Measurements from ENCODE around the gene HDAC4. TPM values are rescaled to one million over a fixed set of nuclear protein-coding genes. Genes with fewer than 3 reads are reported as not detected.

HDAC4 gene
- total and polyA plus RNA-seq, 2 experiments from 2014 or later: 8.1 to 41.8 TPM

DNA sequence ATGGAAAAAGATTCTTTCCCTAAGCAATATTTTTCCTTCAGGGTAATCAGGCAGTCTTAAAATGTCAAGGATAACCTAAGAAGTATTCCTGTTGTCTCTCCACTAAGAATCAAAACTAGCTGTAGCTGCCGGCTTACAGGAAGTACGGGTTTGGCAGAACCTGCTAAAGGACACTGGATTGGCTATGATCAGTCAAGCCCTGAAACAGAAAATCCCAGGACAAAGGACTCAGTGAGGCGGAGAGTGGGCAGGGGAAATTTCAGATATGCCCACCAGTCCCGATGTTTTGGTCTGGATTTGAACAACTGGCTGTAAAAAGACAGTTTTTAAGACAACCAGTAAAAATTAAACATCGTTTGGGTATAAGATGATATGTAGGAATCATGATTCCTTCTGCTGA is 155.7 kb downstream of the HDAC4 start (continued):
- TF ChIP-seq ZNF462 (CRISPR knock-in tag; IDR thresholded peaks at IDR 0.05) (no peak), EZH2 (IDR thresholded peaks at IDR 0.05; ENCODE audit: low read depth, unreplicated experiment) (no peak), POLR2AphosphoS5 (IDR thresholded peaks at IDR 0.05; ENCODE audit: low read depth) (no peak), CREB1 (CRISPR knock-in tag; IDR thresholded peaks at IDR 0.05; ENCODE audit: low read depth) (no peak), ZNF114 (CRISPR knock-in tag; IDR thresholded peaks at IDR 0.05) (no peak)

GRCh38 chr2:239244625-239245024 is 156.2 kb downstream of the HDAC4 start:
- Mint-ChIP-seq H3K4me3 (no peak overlapping the region), H3K4me1 (peaks cover 64% of the 10 kb centered on the region), H3K27ac (no peak overlapping the region)
- TF ChIP-seq CREB1 (CRISPR knock-in tag; IDR thresholded peaks at IDR 0.05; ENCODE audit: low read depth) (no peak), ZNF114 (CRISPR knock-in tag; IDR thresholded peaks at IDR 0.05) (no peak), POLR2AphosphoS5 (IDR thresholded peaks at IDR 0.05; ENCODE audit: low read depth) (no peak), REST (IDR thresholded peaks at IDR 0.05; ENCODE audit: unreplicated experiment) (no peak), ETS1 (IDR thresholded peaks at IDR 0.05) (no peak), JUNB (IDR thresholded peaks at IDR 0.05; ENCODE audit: unreplicated experiment) (no peak), EZH2phosphoT487 (IDR thresholded peaks at IDR 0.05; ENCODE audit: unreplicated experiment) (no peak), STAT1 (IDR thresholded peaks at IDR 0.05; ENCODE audit: unreplicated experiment) (no peak)

More at GRCh38 chr2:239244625-239245024, 156.2 kb downstream of the HDAC4 start:
- Histone ChIP-seq H4K20me1 (replicated peaks; ENCODE audit: insufficient read depth) (peaks cover 17% of the 10 kb centered on the region), H3K36me3 (ENCODE audit: insufficient read depth) (no peaks in the 10 kb centered on the region), H3K27me3 (ENCODE audit: insufficient read depth) (no peaks in the 10 kb centered on the region), H2AFZ (no peak overlapping the region), H3K4me2 (no peak overlapping the region), H3K79me2 (replicated peaks; ENCODE audit: insufficient read depth) (peaks cover 88% of the 10 kb centered on the region), H3K4me3 (no peak overlapping the region), H3K9me2 (ENCODE audit: insufficient read depth) (no peaks in the 10 kb centered on the region), H3F3A (replicated peaks; ENCODE audit: low read depth) (no peaks in the 10 kb centered on the region), H3K27ac (ENCODE audit: low read depth) (no peak overlapping the region), H3K4me1 (ENCODE audit: insufficient read depth) (peaks cover 7% of the 10 kb centered on the region)
- no peaks in the 10 kb centered on the region for H3K9me3 Mint-ChIP-seq
- DNase-seq (ENCODE audit: low spot score): no peak
- peaks cover 21% of the 10 kb centered on the region for H3K27me3 Mint-ChIP-seq (ENCODE audit: insufficient read depth, low read depth, poor library complexity)
- no peaks in the 10 kb centered on the region for H3K36me3 Mint-ChIP-seq (ENCODE audit: low read depth)
- no peak for ATAC-seq

Data from GM23338 (cell line).